GM21360 (cell line): Measurements from ENCODE around the gene MCM10.
"Not testable (repeated sequence)": the region's sequence is repeated elsewhere in the genome, so short reads cannot be mapped to it uniquely, and the experiment has no call there.

ENCODE experiments used
- ATAC-seq: cut with Tn5 transposase; IDR thresholded peaks from one replicate; pipeline ENCODE4 v1.9.1; 2021; ENCODE audit warnings: mild to moderate bottlenecking, moderate library complexity; ENCODE audit not compliant: unreplicated experiment

The MCM10 gene

GRCh38 chr10:13160934-13161856, at the start of gene MCM10:
TSS of gene MCM10 (plus strand) at chr10:13161558. CDS start at chr10:13164203, 2,645 bp downstream.
- ATAC-seq = peak; percentile 98

GRCh38 chr10:13113544-13113943, 47.8 kb upstream of the MCM10 start:
- ATAC-seq = no peak

GRCh38 chr10:13115832-13116803, 45.2 kb upstream of the MCM10 start:
- no peak for ATAC-seq

- no peak for ATAC-seq
Observed at GRCh38 chr10:13117841-13118783, 43.2 kb upstream of the MCM10 start.

- ATAC-seq = no peak
Observed at GRCh38 chr10:13118784-13119410, 42.5 kb upstream of the MCM10 start.

GRCh38 chr10:13120786-13121499, 40.4 kb upstream of the MCM10 start:
- ATAC-seq = no peak

- no peak for ATAC-seq
Observed at GRCh38 chr10:13121500-13121854, 39.9 kb upstream of the MCM10 start.

GRCh38 chr10:13136651-13137050, 24.7 kb upstream of the MCM10 start:
- ATAC-seq = no peak

GRCh38 chr10:13139150-13139549, 22.2 kb upstream of the MCM10 start:
- ATAC-seq = no peak

- ATAC-seq = no peak
Observed at GRCh38 chr10:13139676-13140075, 21.7 kb upstream of the MCM10 start.

- ATAC-seq = no peak
Observed at GRCh38 chr10:13140627-13141190, 20.6 kb upstream of the MCM10 start.

- ATAC-seq = no peak
Observed at GRCh38 chr10:13143766-13144165, 17.6 kb upstream of the MCM10 start.

GRCh38 chr10:13144814-13145213, 16.5 kb upstream of the MCM10 start:
- no peak for ATAC-seq

GRCh38 chr10:13146379-13146778, 15.0 kb upstream of the MCM10 start:
- ATAC-seq = no peak

GRCh38 chr10:13147161-13147560, 14.2 kb upstream of the MCM10 start:
- no peak for ATAC-seq

- no peak for ATAC-seq
Observed at GRCh38 chr10:13152296-13152695, 9.1 kb upstream of the MCM10 start.

GRCh38 chr10:13155860-13156259, 5.5 kb upstream of the MCM10 start:
- ATAC-seq = not testable (repeated sequence)

GRCh38 chr10:13158401-13158800, 3.0 kb upstream of the MCM10 start:
- ATAC-seq = no peak

- peak; percentile 17 for ATAC-seq
Observed at GRCh38 chr10:13161857-13162271, 506 bp downstream of the MCM10 start.
